Ascending aorta (tissue), 2 donors: ENCODE measurements around the gene MEF2B. TPM values are rescaled to one million over a fixed set of nuclear protein-coding genes. Genes with fewer than 3 reads are reported as not detected.

Source experiments
- DNase-seq, 2 donors: peaks; one replicate each; pipeline ENCODE4 v3.0.0-alpha.2; 2019; ENCODE audit warnings: low spot score in 2 of 2
- H3K27ac ChIP-seq, 2 donors: fragments of 200-600 bp; sonication (generic); one replicate each; pipeline ENCODE4 v1.5.1; 2016 to 2017; ENCODE audit warnings: mild to moderate bottlenecking in 1 of 2
- H3K27me3 ChIP-seq: fragments of 200-600 bp; sonication (generic); one replicate; pipeline ENCODE4 v1.5.1; 2017
- H3K36me3 ChIP-seq, 2 donors: fragments of 200-600 bp; sonication (generic); one replicate each; pipeline ENCODE4 v1.5.1; 2016
- H3K4me1 ChIP-seq, 2 donors: fragments of 200-600 bp; sonication (generic); one replicate each; pipeline ENCODE4 v1.5.1; 2016 to 2017; ENCODE audit warnings: mild to moderate bottlenecking in 1 of 2
- H3K4me3 ChIP-seq, 2 donors: fragments of 200-600 bp; sonication (generic); one replicate each; pipeline ENCODE4 v1.5.1; 2016 to 2017; ENCODE audit warnings: mild to moderate bottlenecking in 1 of 2
- H3K9me3 ChIP-seq, 2 donors: fragments of 200-600 bp; sonication (generic); one replicate each; pipeline ENCODE4 v1.5.1; 2016
- CTCF ChIP-seq, 3 experiments: fragments of 200-600 bp in 2 of 3; fragments of 450-650 bp in 1 of 3; sonication (generic) in 2 of 3; IDR thresholded peaks; one replicate each; pipeline ENCODE4 v1.5.1; 2016 to 2019; ENCODE audit warnings: antibody characterized with exemption in 3 of 3, mild to moderate bottlenecking in 1 of 3, moderate library complexity in 1 of 3
- intact Hi-C: fragments of 100-400 bp; cut with DNase I; formaldehyde crosslinking; loops from one replicate; pipeline ENCODE4 v1.15.1; 2023
- total RNA-seq: library from RNA; depleted of rRNA; stranded (reverse); fragments of >200 nt; gene quantifications from one replicate; pipeline ENCODE4 v1.1.0, GENCODE V29; 2016

MEF2B gene
- total RNA-seq, 1 donor from 2014 or later, result not detected

GRCh38 chr19:19115954-19116353 is 54.1 kb downstream of the MEF2B start:
- H3K27ac ChIP-seq, result no peak overlapping the region
- H3K9me3 ChIP-seq, result no peaks in the 10 kb centered on the region
- peak in 2 of 3 experiments; percentile 14 to 31 for TF ChIP-seq CTCF (IDR thresholded peaks at IDR 0.05)
- intact Hi-C loops, result no loop called here
- no peaks in the 10 kb centered on the region for H3K4me1 ChIP-seq
- H3K4me3 ChIP-seq, result no peak overlapping the region
- H3K27me3 ChIP-seq, result no peaks in the 10 kb centered on the region
- DNase-seq, result no peak
- peaks cover 7 to 12% of the 10 kb centered on the region in 2 donors for H3K36me3 ChIP-seq

- Histone ChIP-seq H3K27me3 (no peaks in the 10 kb centered on the region), H3K36me3 (no peaks in the 10 kb centered on the region), H3K27ac (no peak overlapping the region), H3K4me1 (peaks cover 0 to 6% of the 10 kb centered on the region in 2 donors), H3K4me3 (no peak overlapping the region), H3K9me3 (no peaks in the 10 kb centered on the region)
- TF ChIP-seq CTCF (IDR thresholded peaks at IDR 0.05), result no peak
- intact Hi-C loops, result no loop called here
- no peak for DNase-seq
Measured at GRCh38 chr19:19113040-19113626, 56.9 kb downstream of the MEF2B start.

GRCh38 chr19:19111967-19112580 is 58.0 kb downstream of the MEF2B start:
- H3K4me1 ChIP-seq, result peaks cover 0 to 6% of the 10 kb centered on the region in 2 donors
- no peak for DNase-seq
- intact Hi-C loops, result no loop called here
- TF ChIP-seq CTCF (IDR thresholded peaks at IDR 0.05), result no peak
- H3K27ac ChIP-seq, result no peak overlapping the region
- H3K9me3 ChIP-seq, result no peaks in the 10 kb centered on the region
- peaks cover 0 to 4% of the 10 kb centered on the region in 2 donors for H3K36me3 ChIP-seq
- no peak overlapping the region for H3K4me3 ChIP-seq
- no peaks in the 10 kb centered on the region for H3K27me3 ChIP-seq

GRCh38 chr19:19111136-19111835 is 58.8 kb downstream of the MEF2B start:
- no peak for DNase-seq
- Histone ChIP-seq H3K27ac (no peak overlapping the region), H3K4me3 (no peak overlapping the region), H3K9me3 (no peaks in the 10 kb centered on the region), H3K27me3 (no peaks in the 10 kb centered on the region), H3K4me1 (peaks cover 0 to 6% of the 10 kb centered on the region in 2 donors), H3K36me3 (peaks cover 0 to 4% of the 10 kb centered on the region in 2 donors)
- intact Hi-C loops, result no loop called here
- no peak for TF ChIP-seq CTCF (IDR thresholded peaks at IDR 0.05)

GRCh38 chr19:19110410-19111135 is 59.5 kb downstream of the MEF2B start:
- peaks cover 0 to 4% of the 10 kb centered on the region in 2 donors for H3K36me3 ChIP-seq
- no peaks in the 10 kb centered on the region for H3K9me3 ChIP-seq
- H3K27me3 ChIP-seq, result no peaks in the 10 kb centered on the region
- no peak for DNase-seq
- TF ChIP-seq CTCF (IDR thresholded peaks at IDR 0.05), result peak in 1 of 3 experiments; percentile 30
- intact Hi-C loops, result no loop called here
- peaks cover 0 to 6% of the 10 kb centered on the region in 2 donors for H3K4me1 ChIP-seq
- peak overlapping the region in 1 of 2 donors; percentile 26 for H3K4me3 ChIP-seq
- no peak overlapping the region for H3K27ac ChIP-seq
